Vagina (tissue), 2 donors: ENCODE results near the gene ESR1. TPM values are rescaled to one million over a fixed set of nuclear protein-coding genes. Genes with fewer than 3 reads are reported as not detected.

ENCODE experiments used
- DNase-seq, 2 donors: peaks; one replicate each; pipeline ENCODE4 v3.0.0-alpha.2; 2017; ENCODE audit errors: extremely low spot score in 2 of 2
- H3K27ac ChIP-seq: fragments of 200-600 bp; sonication (generic); one replicate; pipeline ENCODE4 v1.5.1; 2019
- H3K27me3 ChIP-seq: fragments of 200-600 bp; sonication (generic); one replicate; pipeline ENCODE4 v1.5.1; 2019
- H3K36me3 ChIP-seq, 2 donors: fragments of 200-600 bp; sonication (generic); one replicate each; pipeline ENCODE4 v1.5.1; 2017 to 2019
- H3K4me1 ChIP-seq: fragments of 200-600 bp; sonication (generic); one replicate; pipeline ENCODE4 v1.5.1; 2019
- H3K4me3 ChIP-seq, 2 donors: fragments of 200-600 bp; sonication (generic); 1 replicate in 1 of 2; 2 replicates in 1 of 2; pipeline ENCODE4 v1.5.1; 2016 to 2019
- H3K9me3 ChIP-seq: fragments of 200-600 bp; sonication (generic); one replicate; pipeline ENCODE4 v1.5.1; 2019
- POLR2A ChIP-seq, 2 donors: fragments of 450-650 bp; IDR thresholded peaks; one replicate each; pipeline ENCODE4 v1.6.1; 2017; ENCODE audit warnings: antibody characterized with exemption in 2 of 2, mild to moderate bottlenecking in 2 of 2, moderate library complexity in 2 of 2
- POLR2AphosphoS5 ChIP-seq, 2 donors: sonication (generic); formaldehyde crosslinking; IDR thresholded peaks; one replicate each; pipeline ENCODE4 v1.9.0; 2017; ENCODE audit warnings: antibody characterized with exemption in 2 of 2, mild to moderate bottlenecking in 2 of 2, low read depth in 1 of 2; ENCODE audit not compliant: insufficient read depth in 1 of 2
- intact Hi-C: fragments of 100-400 bp; cut with DNase I; formaldehyde crosslinking; loops from one replicate; pipeline ENCODE4 v1.15.1; 2023
- total RNA-seq: library from RNA; depleted of rRNA; stranded (reverse); fragments of >200 nt; gene quantifications from one replicate; pipeline ENCODE4 v1.2.3, GENCODE V29; 2016
- TF ChIP-seq, protein P1 (sequence below), 3 experiments: fragments of 450-650 bp in 2 of 3; fragments of 200-600 bp in 1 of 3; sonication (generic) in 1 of 3; IDR thresholded peaks; one replicate each; pipeline ENCODE4 v1.5.1; 2017 to 2019; ENCODE audit warnings: antibody characterized with exemption in 3 of 3, mild to moderate bottlenecking in 2 of 3, moderate library complexity in 2 of 3

The ESR1 gene
- total RNA-seq, 1 donor from 2014 or later, result 50.3 TPM

DNA sequence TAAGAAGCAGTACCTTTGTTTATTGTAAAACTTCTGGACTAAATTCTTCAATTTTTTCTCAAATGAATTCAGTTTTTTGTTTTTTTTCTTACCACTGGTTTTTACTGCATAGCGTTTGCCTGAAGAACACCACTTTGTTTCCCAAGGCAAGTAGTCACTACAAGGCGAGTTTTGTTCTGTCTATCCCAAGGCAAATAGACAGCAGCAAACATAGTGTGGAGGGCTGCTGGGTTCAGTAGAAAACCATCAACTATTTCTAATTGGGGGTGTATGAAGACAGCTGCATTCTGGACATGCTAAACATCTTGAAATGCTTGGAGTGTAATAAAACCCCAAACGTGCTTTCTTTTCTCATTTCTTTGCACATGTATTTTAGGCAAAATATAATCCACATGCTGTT is 197.4 kb downstream of the ESR1 start:
- H3K4me1 ChIP-seq, result peaks cover 24% of the 10 kb centered on the region
- no peak overlapping the region for H3K4me3 ChIP-seq
- H3K27me3 ChIP-seq, result no peaks in the 10 kb centered on the region
- intact Hi-C loops, result no loop called here
- no peaks in the 10 kb centered on the region for H3K36me3 ChIP-seq
- TF ChIP-seq, protein P1, sequence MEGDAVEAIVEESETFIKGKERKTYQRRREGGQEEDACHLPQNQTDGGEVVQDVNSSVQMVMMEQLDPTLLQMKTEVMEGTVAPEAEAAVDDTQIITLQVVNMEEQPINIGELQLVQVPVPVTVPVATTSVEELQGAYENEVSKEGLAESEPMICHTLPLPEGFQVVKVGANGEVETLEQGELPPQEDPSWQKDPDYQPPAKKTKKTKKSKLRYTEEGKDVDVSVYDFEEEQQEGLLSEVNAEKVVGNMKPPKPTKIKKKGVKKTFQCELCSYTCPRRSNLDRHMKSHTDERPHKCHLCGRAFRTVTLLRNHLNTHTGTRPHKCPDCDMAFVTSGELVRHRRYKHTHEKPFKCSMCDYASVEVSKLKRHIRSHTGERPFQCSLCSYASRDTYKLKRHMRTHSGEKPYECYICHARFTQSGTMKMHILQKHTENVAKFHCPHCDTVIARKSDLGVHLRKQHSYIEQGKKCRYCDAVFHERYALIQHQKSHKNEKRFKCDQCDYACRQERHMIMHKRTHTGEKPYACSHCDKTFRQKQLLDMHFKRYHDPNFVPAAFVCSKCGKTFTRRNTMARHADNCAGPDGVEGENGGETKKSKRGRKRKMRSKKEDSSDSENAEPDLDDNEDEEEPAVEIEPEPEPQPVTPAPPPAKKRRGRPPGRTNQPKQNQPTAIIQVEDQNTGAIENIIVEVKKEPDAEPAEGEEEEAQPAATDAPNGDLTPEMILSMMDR (IDR thresholded peaks at IDR 0.05), result no peak
- TF ChIP-seq POLR2A (IDR thresholded peaks at IDR 0.05), result no peak
- TF ChIP-seq POLR2AphosphoS5 (IDR thresholded peaks at IDR 0.05; ENCODE audit: insufficient read depth in 1 of 2, low read depth in 1 of 2), result no peak
- H3K9me3 ChIP-seq, result no peaks in the 10 kb centered on the region
- no peak for DNase-seq
- H3K27ac ChIP-seq, result peak overlapping the region; percentile 36

DNA sequence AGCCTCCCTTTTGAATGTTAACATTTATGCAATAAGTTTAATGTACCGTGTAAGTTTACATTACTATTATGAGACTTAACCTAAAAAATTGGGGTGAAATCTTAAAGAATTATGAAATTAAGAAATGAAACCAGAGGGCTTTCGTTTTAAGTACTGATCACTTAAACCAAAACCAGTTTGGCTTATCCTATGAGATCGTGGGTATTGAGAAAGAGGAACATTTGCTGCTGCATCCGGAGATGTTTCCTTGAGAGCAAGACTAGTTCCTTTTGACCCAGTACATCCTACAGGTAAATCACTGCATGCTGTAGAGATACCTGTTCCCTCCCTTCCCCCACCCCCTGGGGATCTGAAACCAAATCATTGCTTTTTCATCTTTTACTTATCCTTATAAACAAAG is 201.3 kb downstream of the ESR1 start:
- peaks cover 0 to 11% of the 10 kb centered on the region in 2 donors for H3K36me3 ChIP-seq
- intact Hi-C loops, result no loop called here
- no peaks in the 10 kb centered on the region for H3K27me3 ChIP-seq
- TF ChIP-seq POLR2AphosphoS5 (IDR thresholded peaks at IDR 0.05; ENCODE audit: insufficient read depth in 1 of 2, low read depth in 1 of 2), result no peak
- TF ChIP-seq, protein P1 (IDR thresholded peaks at IDR 0.05), result no peak
- TF ChIP-seq POLR2A (IDR thresholded peaks at IDR 0.05), result no peak
- no peak overlapping the region for H3K4me3 ChIP-seq
- no peaks in the 10 kb centered on the region for H3K9me3 ChIP-seq
- DNase-seq, result no peak
- no peak overlapping the region for H3K27ac ChIP-seq
- peaks cover 7% of the 10 kb centered on the region for H3K4me1 ChIP-seq

DNA sequence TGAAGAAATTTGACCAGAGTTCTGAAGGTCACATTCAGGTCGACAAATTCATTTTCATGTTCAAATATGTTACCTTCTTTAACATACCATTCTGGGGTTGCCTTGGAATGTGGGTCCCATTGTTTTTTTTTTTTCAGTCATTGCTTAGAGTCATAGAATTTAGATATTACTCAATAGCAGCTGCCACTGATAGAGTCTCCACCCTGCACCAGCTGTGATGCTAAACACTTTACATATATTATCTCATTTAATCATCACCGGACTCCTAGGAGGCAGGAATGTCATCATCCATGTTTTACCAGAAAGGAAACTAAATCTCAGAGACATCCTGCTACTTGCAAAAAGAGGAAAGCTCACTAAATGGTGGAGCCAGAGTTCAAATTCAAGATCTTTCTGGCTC is 204.7 kb downstream of the ESR1 start:
- Histone ChIP-seq H3K36me3 (peaks cover 0 to 23% of the 10 kb centered on the region in 2 donors), H3K27me3 (no peaks in the 10 kb centered on the region), H3K4me1 (no peaks in the 10 kb centered on the region), H3K27ac (no peak overlapping the region), H3K9me3 (no peaks in the 10 kb centered on the region), H3K4me3 (no peak overlapping the region)
- intact Hi-C loops, result no loop called here
- TF ChIP-seq POLR2A (IDR thresholded peaks at IDR 0.05), result no peak
- TF ChIP-seq POLR2AphosphoS5 (IDR thresholded peaks at IDR 0.05; ENCODE audit: insufficient read depth in 1 of 2, low read depth in 1 of 2), result no peak
- TF ChIP-seq, protein P1 (IDR thresholded peaks at IDR 0.05), result no peak
- DNase-seq, result no peak

DNA sequence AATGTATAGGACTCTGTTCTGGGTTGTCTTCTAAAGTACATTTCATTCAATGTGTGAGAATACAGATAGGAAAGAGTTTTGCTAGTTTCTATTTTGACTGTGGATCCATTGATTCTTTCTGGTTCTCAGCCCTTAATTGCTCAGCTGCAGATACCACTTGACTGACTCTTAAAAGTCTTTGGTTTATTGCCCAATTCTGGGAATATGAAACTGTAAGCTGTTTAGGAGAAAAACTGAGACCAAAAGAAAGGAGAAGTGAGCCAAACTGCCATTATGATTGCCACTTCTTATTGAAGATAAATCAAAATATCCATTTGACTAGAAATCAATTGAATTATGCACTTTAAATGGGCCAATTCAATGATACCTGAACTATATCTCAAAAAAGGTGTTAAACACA is 211.4 kb downstream of the ESR1 start:
- intact Hi-C loops, result no loop called here

DNA sequence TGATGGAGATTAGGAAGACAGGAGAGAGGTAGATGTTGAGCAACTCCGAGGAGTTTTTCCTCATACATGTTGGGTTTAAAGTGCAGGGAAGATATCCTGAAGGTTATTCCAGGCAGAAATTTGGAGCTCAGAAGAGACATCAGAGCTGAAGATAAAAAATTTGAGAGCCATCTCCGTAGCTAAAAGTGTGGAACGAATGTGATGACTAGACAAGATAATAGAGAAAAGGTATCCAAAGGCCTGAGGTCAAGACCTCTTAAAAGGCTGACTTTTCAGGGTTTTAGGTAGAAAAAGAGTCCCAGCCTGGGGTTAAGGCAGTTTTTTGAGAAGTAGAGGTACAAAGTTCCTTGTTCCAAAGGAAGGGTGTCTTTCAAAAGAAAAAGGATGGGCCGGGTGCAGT is 214.8 kb downstream of the ESR1 start:
- no peaks in the 10 kb centered on the region for H3K27me3 ChIP-seq
- intact Hi-C loops, result no loop called here
- no peak overlapping the region for H3K27ac ChIP-seq
- peaks cover 0 to 5% of the 10 kb centered on the region in 2 donors for H3K36me3 ChIP-seq
- H3K4me3 ChIP-seq, result no peak overlapping the region
- no peak for DNase-seq
- TF ChIP-seq, protein P1 (IDR thresholded peaks at IDR 0.05), result no peak
- TF ChIP-seq POLR2AphosphoS5 (IDR thresholded peaks at IDR 0.05; ENCODE audit: insufficient read depth in 1 of 2, low read depth in 1 of 2) (no peak), POLR2A (IDR thresholded peaks at IDR 0.05) (no peak)
- H3K9me3 ChIP-seq, result no peaks in the 10 kb centered on the region
- H3K4me1 ChIP-seq, result no peaks in the 10 kb centered on the region

More for the DNA sequence above, 211.4 kb downstream of the ESR1 start:
- TF ChIP-seq, protein P1 (IDR thresholded peaks at IDR 0.05), result no peak
- TF ChIP-seq POLR2AphosphoS5 (IDR thresholded peaks at IDR 0.05; ENCODE audit: insufficient read depth in 1 of 2, low read depth in 1 of 2), result no peak
- TF ChIP-seq POLR2A (IDR thresholded peaks at IDR 0.05), result no peak
- H3K9me3 ChIP-seq, result no peaks in the 10 kb centered on the region
- H3K36me3 ChIP-seq, result peaks cover 0 to 11% of the 10 kb centered on the region in 2 donors
- H3K27ac ChIP-seq, result no peak overlapping the region
- no peaks in the 10 kb centered on the region for H3K27me3 ChIP-seq
- no peaks in the 10 kb centered on the region for H3K4me1 ChIP-seq
- H3K4me3 ChIP-seq, result no peak overlapping the region
- no peak for DNase-seq
